ENCODE measurements around the gene CHADL. TPM values are rescaled to one million over a fixed set of nuclear protein-coding genes. Genes with fewer than 3 reads are reported as not detected.

Gene CHADL
- total and polyA plus RNA-seq, 9 of the 15 experiments (the other 6 are each of a cell fraction or from before 2014, with no cell fraction given) = not detected

GRCh38 chr22:41231369-41231768 lies 9.4 kb downstream of the CHADL start (continued):
- TF ChIP-seq MEIS2 (IDR thresholded peaks at IDR 0.05; ENCODE audit: partially characterized antibody) (no peak), PRPF4 (IDR thresholded peaks at IDR 0.05; ENCODE audit: insufficient read depth, low read depth, low read length, poor library complexity, severe bottlenecking) (no peak)

DNA sequence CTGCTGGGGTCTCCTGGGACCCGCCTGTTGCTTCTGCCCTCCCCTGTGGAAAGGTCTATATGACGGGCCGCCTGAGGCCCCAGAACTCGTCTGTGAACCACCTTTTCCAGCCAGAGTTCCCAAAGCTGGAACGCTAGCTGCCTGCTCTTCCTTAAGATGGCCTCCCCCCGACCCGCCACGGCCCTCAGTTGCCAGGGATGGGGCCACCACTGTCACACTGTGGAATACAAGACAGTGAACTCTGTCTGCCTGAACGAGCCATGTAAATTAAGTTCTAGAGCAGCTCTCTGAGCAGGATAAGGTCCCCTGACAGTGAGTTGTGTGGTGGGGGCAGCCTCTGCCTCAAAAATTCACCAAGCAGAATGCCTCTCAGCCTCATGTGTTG lies 10.3 kb downstream of the CHADL start:
- Histone ChIP-seq H3K4me1 (replicated peaks in 1 of 2; ENCODE audit: control insufficient read depth in 2 of 2, insufficient read depth in 2 of 2, low read length in 2 of 2) (peaks cover 0 to 5% of the 10 kb centered on the region in 2 experiments; a peak in 2 of 5 replicates), H3K36me3 (ENCODE audit: control insufficient read depth, insufficient read depth, low read length) (peaks cover 35% of the 10 kb centered on the region; the same call in 1 of the 3 replicates), H3K4me2 (ENCODE audit: insufficient read depth, low read length) (no peak overlapping the region), H3K27ac (ENCODE audit: extremely low read depth, low read depth, low read length) (no peak overlapping the region), H3K9ac (ENCODE audit: insufficient read depth in 1 of 2, low read depth in 2 of 2, low read length in 2 of 2) (no peak overlapping the region), H3K4me3 (no peak overlapping the region), H3K9me1 (ENCODE audit: control insufficient read depth, insufficient read depth, low read length) (no peaks in the 10 kb centered on the region), H3K9me3 (replicated peaks; ENCODE audit: control insufficient read depth, insufficient read depth, low read depth, low read length) (no peaks in the 10 kb centered on the region), H2AFZ (ENCODE audit: low read depth, low read length) (no peak overlapping the region), H3K79me2 (ENCODE audit: control insufficient read depth, insufficient read depth, low read length) (no peaks in the 10 kb centered on the region), H3K27me3 (ENCODE audit: control insufficient read depth in 2 of 2, insufficient read depth in 2 of 2, low read length in 2 of 2) (no peaks in the 10 kb centered on the region; a peak in 1 of 5 replicates), H4K20me1 (replicated peaks; ENCODE audit: control insufficient read depth, insufficient read depth, low read length) (no peaks in the 10 kb centered on the region)
- ATAC-seq = no peak
- WGBS (ENCODE audit: insufficient coverage, low coverage, missing lambda C conversion rate) = 67% methylated on average over 1 of the region's 9 CpGs
- FAIRE-seq = no peak
- DNase-seq (ENCODE audit: extremely low read depth in 1 of 4, low spot score in 3 of 4) = no peak
- POLR2A ChIA-PET = interaction anchor here (1.3 kb wide), 1 partner anchor 13 kb away, joined by 4 read pairs; no protein-coding TSS in a partner anchor
- in situ Hi-C loops (cut with MboI) = no loop called here
- intact Hi-C loops (cut with micrococcal nuclease) = no loop called here
- TF ChIP-seq NCOA2 (IDR thresholded peaks at IDR 0.05; ENCODE audit: partially characterized antibody in 2 of 2) (no peak), PATZ1 (CRISPR knock-in tag; IDR thresholded peaks at IDR 0.05; ENCODE audit: borderline replicate concordance) (no peak), SMARCE1 (IDR thresholded peaks at IDR 0.05) (no peak), POLR2G (IDR thresholded peaks at IDR 0.05; ENCODE audit: low read depth, low read length) (no peak), HDGF (IDR thresholded peaks at IDR 0.05) (no peak), NKRF (IDR thresholded peaks at IDR 0.05; ENCODE audit: borderline replicate concordance) (no peak), SMAD4 (CRISPR knock-in tag; conservative IDR thresholded peaks at IDR 0.05) (no peak), SIX5 (IDR thresholded peaks at IDR 0.05; ENCODE audit: borderline replicate concordance in 1 of 2, insufficient read depth in 1 of 2, low read depth in 1 of 2, low read length in 2 of 2) (no peak)
- TF ChIP-seq, protein P1, sequence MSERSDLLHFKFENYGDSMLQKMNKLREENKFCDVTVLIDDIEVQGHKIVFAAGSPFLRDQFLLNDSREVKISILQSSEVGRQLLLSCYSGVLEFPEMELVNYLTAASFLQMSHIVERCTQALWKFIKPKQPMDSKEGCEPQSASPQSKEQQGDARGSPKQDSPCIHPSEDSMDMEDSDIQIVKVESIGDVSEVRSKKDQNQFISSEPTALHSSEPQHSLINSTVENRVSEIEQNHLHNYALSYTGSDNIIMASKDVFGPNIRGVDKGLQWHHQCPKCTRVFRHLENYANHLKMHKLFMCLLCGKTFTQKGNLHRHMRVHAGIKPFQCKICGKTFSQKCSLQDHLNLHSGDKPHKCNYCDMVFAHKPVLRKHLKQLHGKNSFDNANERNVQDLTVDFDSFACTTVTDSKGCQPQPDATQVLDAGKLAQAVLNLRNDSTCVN (CRISPR knock-in tag; IDR thresholded peaks at IDR 0.05) = no peak
- CTCF ChIA-PET (ENCODE audit: low intra/inter-chr PET ratio) = no interaction called here
- BruUV-seq (replicated peaks) = no TSS peak
